T-helper 1 cell treated with Interleukin-12 subunit alpha and Interleukin-12 subunit beta and Interleukin-4 antibody, amounts not matched to agents 30 μg/mL and 1 μg/mL, for 36 hours (primary cell): ENCODE data around the gene ZNF410.
"Not testable (repeated sequence)": the region's sequence is repeated elsewhere in the genome, so short reads cannot be mapped to it uniquely, and the experiment has no call there.

Experiments used
- H3K27ac Mint-ChIP-seq: one replicate; pipeline ENCODE4 v1.8.0; 2021; ENCODE audit warnings: mild to moderate bottlenecking, mixed read lengths
- H3K27me3 Mint-ChIP-seq: one replicate; pipeline ENCODE4 v1.8.0; 2021; ENCODE audit warnings: low read depth, mixed read lengths
- H3K36me3 Mint-ChIP-seq: one replicate; pipeline ENCODE4 v1.8.0; 2021; ENCODE audit warnings: low read depth, mixed read lengths
- H3K4me1 Mint-ChIP-seq: one replicate; pipeline ENCODE4 v1.8.0; 2021; ENCODE audit warnings: low read depth, mixed read lengths
- H3K4me3 Mint-ChIP-seq: one replicate; pipeline ENCODE4 v1.8.0; 2021; ENCODE audit warnings: mild to moderate bottlenecking, moderate library complexity, mixed read lengths
- H3K9me3 Mint-ChIP-seq: one replicate; pipeline ENCODE4 v1.8.0; 2021; ENCODE audit warnings: mixed read lengths

ZNF410 gene

GRCh38 chr14:73869754-73870153, 16.9 kb upstream of the ZNF410 start:
- not testable (repeated sequence) for H3K27me3 Mint-ChIP-seq

GRCh38 chr14:73870525-73871235, 16.0 kb upstream of the ZNF410 start:
- no peaks in the 10 kb centered on the region for H3K27me3 Mint-ChIP-seq
- H3K4me1 Mint-ChIP-seq, result no peaks in the 10 kb centered on the region
- no peaks in the 10 kb centered on the region for H3K36me3 Mint-ChIP-seq
- no peak overlapping the region for H3K27ac Mint-ChIP-seq
- H3K4me3 Mint-ChIP-seq, result no peak overlapping the region
- H3K9me3 Mint-ChIP-seq, result no peaks in the 10 kb centered on the region

More at GRCh38 chr14:73869754-73870153, 16.9 kb upstream of the ZNF410 start:
- H3K36me3 Mint-ChIP-seq, H3K9me3 Mint-ChIP-seq, H3K27ac Mint-ChIP-seq, H3K4me1 Mint-ChIP-seq, H3K4me3 Mint-ChIP-seq: not testable (repeated sequence)

- Mint-ChIP-seq H3K27me3 (no peaks in the 10 kb centered on the region), H3K4me1 (no peaks in the 10 kb centered on the region)
Observed at GRCh38 chr14:73873660-73874059, 13.0 kb upstream of the ZNF410 start.

GRCh38 chr14:73877790-73878189, 8.9 kb upstream of the ZNF410 start:
- no peaks in the 10 kb centered on the region for H3K27me3 Mint-ChIP-seq
- H3K27ac Mint-ChIP-seq, result no peak overlapping the region
- no peak overlapping the region for H3K4me3 Mint-ChIP-seq
- H3K36me3 Mint-ChIP-seq, result no peaks in the 10 kb centered on the region
- no peaks in the 10 kb centered on the region for H3K9me3 Mint-ChIP-seq
- H3K4me1 Mint-ChIP-seq, result no peaks in the 10 kb centered on the region

More at GRCh38 chr14:73873660-73874059, 13.0 kb upstream of the ZNF410 start:
- Mint-ChIP-seq H3K4me3 (no peak overlapping the region), H3K27ac (no peak overlapping the region), H3K9me3 (no peaks in the 10 kb centered on the region), H3K36me3 (no peaks in the 10 kb centered on the region)

- no peak overlapping the region for H3K27ac Mint-ChIP-seq
Observed at GRCh38 chr14:73878436-73878835, 8.2 kb upstream of the ZNF410 start.

GRCh38 chr14:73879027-73879426, 7.6 kb upstream of the ZNF410 start:
- no peaks in the 10 kb centered on the region for H3K9me3 Mint-ChIP-seq
- H3K27me3 Mint-ChIP-seq, result no peaks in the 10 kb centered on the region
- H3K4me3 Mint-ChIP-seq, result no peak overlapping the region
- no peaks in the 10 kb centered on the region for H3K36me3 Mint-ChIP-seq
- H3K4me1 Mint-ChIP-seq, result no peaks in the 10 kb centered on the region
- H3K27ac Mint-ChIP-seq, result no peak overlapping the region

More at GRCh38 chr14:73878436-73878835, 8.2 kb upstream of the ZNF410 start:
- Mint-ChIP-seq H3K36me3 (no peaks in the 10 kb centered on the region), H3K27me3 (no peaks in the 10 kb centered on the region), H3K4me1 (no peaks in the 10 kb centered on the region), H3K9me3 (no peaks in the 10 kb centered on the region), H3K4me3 (no peak overlapping the region)

- H3K27me3 Mint-ChIP-seq, result no peaks in the 10 kb centered on the region
- H3K4me1 Mint-ChIP-seq, result peaks cover 30% of the 10 kb centered on the region
- peaks cover 1% of the 10 kb centered on the region for H3K36me3 Mint-ChIP-seq
- peak overlapping the region; percentile 57 for H3K4me3 Mint-ChIP-seq
- peak overlapping the region; percentile 38 for H3K27ac Mint-ChIP-seq
- no peaks in the 10 kb centered on the region for H3K9me3 Mint-ChIP-seq
Observed at GRCh38 chr14:73884438-73885190, 2.0 kb upstream of the ZNF410 start.

GRCh38 chr14:73887318-73887616, 608 bp downstream of the ZNF410 start:
- Mint-ChIP-seq H3K27ac (peak overlapping the region; percentile 98), H3K4me1 (peaks cover 30% of the 10 kb centered on the region), H3K27me3 (no peaks in the 10 kb centered on the region), H3K4me3 (peak overlapping the region; percentile 99), H3K9me3 (no peaks in the 10 kb centered on the region), H3K36me3 (peaks cover 5% of the 10 kb centered on the region)

GRCh38 chr14:73887694-73888459, 1.2 kb downstream of the ZNF410 start:
- peaks cover 30% of the 10 kb centered on the region for H3K4me1 Mint-ChIP-seq
- H3K9me3 Mint-ChIP-seq, result no peaks in the 10 kb centered on the region
- H3K27ac Mint-ChIP-seq, result peak overlapping the region; percentile 98
- no peaks in the 10 kb centered on the region for H3K27me3 Mint-ChIP-seq
- peaks cover 5% of the 10 kb centered on the region for H3K36me3 Mint-ChIP-seq
- H3K4me3 Mint-ChIP-seq, result peak overlapping the region; percentile 99

- peaks cover 30% of the 10 kb centered on the region for H3K4me1 Mint-ChIP-seq
- no peaks in the 10 kb centered on the region for H3K27me3 Mint-ChIP-seq
- peak overlapping the region; percentile 99 for H3K4me3 Mint-ChIP-seq
- H3K9me3 Mint-ChIP-seq, result no peaks in the 10 kb centered on the region
- H3K27ac Mint-ChIP-seq, result no peak overlapping the region
- H3K36me3 Mint-ChIP-seq, result peaks cover 5% of the 10 kb centered on the region
Observed at GRCh38 chr14:73888460-73888725, 1.7 kb downstream of the ZNF410 start.

GRCh38 chr14:73888971-73889370, 2.3 kb downstream of the ZNF410 start:
- H3K9me3 Mint-ChIP-seq, result no peaks in the 10 kb centered on the region
- peaks cover 31% of the 10 kb centered on the region for H3K4me1 Mint-ChIP-seq
- peak overlapping the region; percentile 14 for H3K27ac Mint-ChIP-seq
- peak overlapping the region; percentile 99 for H3K4me3 Mint-ChIP-seq
- no peaks in the 10 kb centered on the region for H3K27me3 Mint-ChIP-seq
- peaks cover 9% of the 10 kb centered on the region for H3K36me3 Mint-ChIP-seq

GRCh38 chr14:73889376-73889775, 2.7 kb downstream of the ZNF410 start:
- Mint-ChIP-seq H3K4me1 (peaks cover 32% of the 10 kb centered on the region), H3K27ac (no peak overlapping the region), H3K4me3 (no peak overlapping the region), H3K9me3 (no peaks in the 10 kb centered on the region), H3K27me3 (no peaks in the 10 kb centered on the region), H3K36me3 (peaks cover 10% of the 10 kb centered on the region)

GRCh38 chr14:73894180-73894687, 7.6 kb downstream of the ZNF410 start:
- not testable (repeated sequence) for H3K9me3 Mint-ChIP-seq, H3K27me3 Mint-ChIP-seq, H3K4me3 Mint-ChIP-seq, H3K27ac Mint-ChIP-seq
- H3K4me1 Mint-ChIP-seq, result peaks cover 12% of the 10 kb centered on the region
- H3K36me3 Mint-ChIP-seq, result peaks cover 37% of the 10 kb centered on the region

GRCh38 chr14:73895939-73896338, 9.3 kb downstream of the ZNF410 start:
- Mint-ChIP-seq H3K4me1 (peaks cover 8% of the 10 kb centered on the region), H3K9me3 (no peaks in the 10 kb centered on the region), H3K27ac (no peak overlapping the region), H3K36me3 (peaks cover 43% of the 10 kb centered on the region), H3K27me3 (no peaks in the 10 kb centered on the region), H3K4me3 (no peak overlapping the region)

GRCh38 chr14:73896521-73896920, 9.9 kb downstream of the ZNF410 start:
- Mint-ChIP-seq H3K27ac (no peak overlapping the region), H3K4me3 (no peak overlapping the region), H3K9me3 (no peaks in the 10 kb centered on the region), H3K4me1 (peaks cover 8% of the 10 kb centered on the region), H3K27me3 (no peaks in the 10 kb centered on the region), H3K36me3 (peaks cover 47% of the 10 kb centered on the region)
